ENCODE results near the gene SPHKAP.

GRCh38 chr2:228180181-228181097 is 1.0 kb downstream of the SPHKAP start:
- TF ChIP-seq, protein P1, sequence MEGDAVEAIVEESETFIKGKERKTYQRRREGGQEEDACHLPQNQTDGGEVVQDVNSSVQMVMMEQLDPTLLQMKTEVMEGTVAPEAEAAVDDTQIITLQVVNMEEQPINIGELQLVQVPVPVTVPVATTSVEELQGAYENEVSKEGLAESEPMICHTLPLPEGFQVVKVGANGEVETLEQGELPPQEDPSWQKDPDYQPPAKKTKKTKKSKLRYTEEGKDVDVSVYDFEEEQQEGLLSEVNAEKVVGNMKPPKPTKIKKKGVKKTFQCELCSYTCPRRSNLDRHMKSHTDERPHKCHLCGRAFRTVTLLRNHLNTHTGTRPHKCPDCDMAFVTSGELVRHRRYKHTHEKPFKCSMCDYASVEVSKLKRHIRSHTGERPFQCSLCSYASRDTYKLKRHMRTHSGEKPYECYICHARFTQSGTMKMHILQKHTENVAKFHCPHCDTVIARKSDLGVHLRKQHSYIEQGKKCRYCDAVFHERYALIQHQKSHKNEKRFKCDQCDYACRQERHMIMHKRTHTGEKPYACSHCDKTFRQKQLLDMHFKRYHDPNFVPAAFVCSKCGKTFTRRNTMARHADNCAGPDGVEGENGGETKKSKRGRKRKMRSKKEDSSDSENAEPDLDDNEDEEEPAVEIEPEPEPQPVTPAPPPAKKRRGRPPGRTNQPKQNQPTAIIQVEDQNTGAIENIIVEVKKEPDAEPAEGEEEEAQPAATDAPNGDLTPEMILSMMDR (IDR thresholded peaks at IDR 0.05) = no peak
- TF ChIP-seq SMC3 (IDR thresholded peaks at IDR 0.05; ENCODE audit: low read depth, low read length) = no peak
- no peak for TF ChIP-seq EP300 (IDR thresholded peaks at IDR 0.05; ENCODE audit: borderline replicate concordance in 1 of 2, low read depth in 1 of 2, low read length in 1 of 2)
- TF ChIP-seq TAF1 (IDR thresholded peaks at IDR 0.05; ENCODE audit: borderline replicate concordance, low read depth, low read length) = no peak
- no peak for TF ChIP-seq NRF1 (IDR thresholded peaks at IDR 0.05; ENCODE audit: low read depth, low read length)
- TF ChIP-seq SIN3A (IDR thresholded peaks at IDR 0.05; ENCODE audit: borderline replicate concordance, low read depth, low read length) = no peak
- TF ChIP-seq CHD2 (IDR thresholded peaks at IDR 0.05; ENCODE audit: low read length, partially characterized antibody) = no peak
- TF ChIP-seq POLR2AphosphoS5 (IDR thresholded peaks at IDR 0.05; ENCODE audit: low read depth, low read length) = no peak
- TF ChIP-seq, protein P2, sequence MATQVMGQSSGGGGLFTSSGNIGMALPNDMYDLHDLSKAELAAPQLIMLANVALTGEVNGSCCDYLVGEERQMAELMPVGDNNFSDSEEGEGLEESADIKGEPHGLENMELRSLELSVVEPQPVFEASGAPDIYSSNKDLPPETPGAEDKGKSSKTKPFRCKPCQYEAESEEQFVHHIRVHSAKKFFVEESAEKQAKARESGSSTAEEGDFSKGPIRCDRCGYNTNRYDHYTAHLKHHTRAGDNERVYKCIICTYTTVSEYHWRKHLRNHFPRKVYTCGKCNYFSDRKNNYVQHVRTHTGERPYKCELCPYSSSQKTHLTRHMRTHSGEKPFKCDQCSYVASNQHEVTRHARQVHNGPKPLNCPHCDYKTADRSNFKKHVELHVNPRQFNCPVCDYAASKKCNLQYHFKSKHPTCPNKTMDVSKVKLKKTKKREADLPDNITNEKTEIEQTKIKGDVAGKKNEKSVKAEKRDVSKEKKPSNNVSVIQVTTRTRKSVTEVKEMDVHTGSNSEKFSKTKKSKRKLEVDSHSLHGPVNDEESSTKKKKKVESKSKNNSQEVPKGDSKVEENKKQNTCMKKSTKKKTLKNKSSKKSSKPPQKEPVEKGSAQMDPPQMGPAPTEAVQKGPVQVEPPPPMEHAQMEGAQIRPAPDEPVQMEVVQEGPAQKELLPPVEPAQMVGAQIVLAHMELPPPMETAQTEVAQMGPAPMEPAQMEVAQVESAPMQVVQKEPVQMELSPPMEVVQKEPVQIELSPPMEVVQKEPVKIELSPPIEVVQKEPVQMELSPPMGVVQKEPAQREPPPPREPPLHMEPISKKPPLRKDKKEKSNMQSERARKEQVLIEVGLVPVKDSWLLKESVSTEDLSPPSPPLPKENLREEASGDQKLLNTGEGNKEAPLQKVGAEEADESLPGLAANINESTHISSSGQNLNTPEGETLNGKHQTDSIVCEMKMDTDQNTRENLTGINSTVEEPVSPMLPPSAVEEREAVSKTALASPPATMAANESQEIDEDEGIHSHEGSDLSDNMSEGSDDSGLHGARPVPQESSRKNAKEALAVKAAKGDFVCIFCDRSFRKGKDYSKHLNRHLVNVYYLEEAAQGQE (IDR thresholded peaks at IDR 0.05; ENCODE audit: low read depth, low read length) = no peak
- TF ChIP-seq, protein P3, sequence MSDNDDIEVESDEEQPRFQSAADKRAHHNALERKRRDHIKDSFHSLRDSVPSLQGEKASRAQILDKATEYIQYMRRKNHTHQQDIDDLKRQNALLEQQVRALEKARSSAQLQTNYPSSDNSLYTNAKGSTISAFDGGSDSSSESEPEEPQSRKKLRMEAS (IDR thresholded peaks at IDR 0.05; ENCODE audit: low read depth) = no peak
- no peak for TF ChIP-seq MXI1 (IDR thresholded peaks at IDR 0.05; ENCODE audit: low read depth, low read length)
- no peak for TF ChIP-seq FOXM1 (IDR thresholded peaks at IDR 0.05; ENCODE audit: low read depth)
- TF ChIP-seq RAD21 (IDR thresholded peaks at IDR 0.05; ENCODE audit: low read length) = no peak
